WTC11 (cell line): ENCODE measurements around the gene SETD2. TPM values are rescaled to one million over a fixed set of nuclear protein-coding genes. Genes with fewer than 3 reads are reported as not detected.

Experiments used
- AR ChIP-seq: fragments of 250-450 bp; sonication (Bioruptor Pico); IDR thresholded peaks from 2 replicates; pipeline ENCODE4 v1.9.0; 2021; ENCODE audit warnings: mild to moderate bottlenecking
- ATF1 ChIP-seq: sonication (generic); formaldehyde crosslinking; IDR thresholded peaks from 2 replicates; pipeline ENCODE4 v1.8.1; 2023; ENCODE audit warnings: mild to moderate bottlenecking, moderate library complexity, missing genetic modification reagents
- ATF3 ChIP-seq: sonication (generic); formaldehyde crosslinking; conservative IDR thresholded peaks from 2 replicates; pipeline ENCODE4 v1.8.1; 2022; ENCODE audit warnings: mild to moderate bottlenecking, missing genetic modification reagents
- NFE2L1 ChIP-seq: sonication (generic); formaldehyde crosslinking; IDR thresholded peaks from 2 replicates; pipeline ENCODE4 v1.8.1; 2023; ENCODE audit warnings: missing genetic modification reagents
- NR1H2 ChIP-seq: sonication (generic); formaldehyde crosslinking; IDR thresholded peaks from 2 replicates; pipeline ENCODE4 v1.9.0; 2021; ENCODE audit warnings: mild to moderate bottlenecking, moderate library complexity, missing genetic modification reagents
- NR3C1 ChIP-seq: sonication (generic); formaldehyde crosslinking; conservative IDR thresholded peaks from 2 replicates; pipeline ENCODE4 v1.8.1; 2023; ENCODE audit warnings: low read depth, mild to moderate bottlenecking, missing genetic modification reagents
- PRRX2 ChIP-seq: fragments of 250-450 bp; sonication (Bioruptor Pico); IDR thresholded peaks from 2 replicates; pipeline ENCODE4 v1.8.0; 2021; ENCODE audit warnings: mild to moderate bottlenecking
- RORB ChIP-seq: fragments of 250-450 bp; sonication (Bioruptor Pico); IDR thresholded peaks from 2 replicates; pipeline ENCODE4 v1.9.0; 2021; ENCODE audit warnings: mild to moderate bottlenecking
- SOX15 ChIP-seq: fragments of 250-450 bp; sonication (Bioruptor Pico); IDR thresholded peaks from 2 replicates; pipeline ENCODE4 v1.9.0; 2021; ENCODE audit warnings: mild to moderate bottlenecking
- SP1 ChIP-seq: sonication (generic); formaldehyde crosslinking; conservative IDR thresholded peaks from 2 replicates; pipeline ENCODE4 v1.8.1; 2022; ENCODE audit warnings: missing genetic modification reagents
- TCF7 ChIP-seq: sonication (generic); formaldehyde crosslinking; IDR thresholded peaks from 2 replicates; pipeline ENCODE4 v1.8.0; 2022; ENCODE audit warnings: mild to moderate bottlenecking, low read depth, missing genetic modification reagents, moderate library complexity
- TEAD4 ChIP-seq: sonication (generic); formaldehyde crosslinking; IDR thresholded peaks from 2 replicates; pipeline ENCODE4 v1.8.0; 2022; ENCODE audit warnings: mild to moderate bottlenecking, missing genetic modification reagents
- ZNF121 ChIP-seq: sonication (generic); formaldehyde crosslinking; IDR thresholded peaks from 2 replicates; pipeline ENCODE4 v1.8.0; 2023; ENCODE audit warnings: missing genetic modification reagents
- ZNF232 ChIP-seq: sonication (generic); formaldehyde crosslinking; IDR thresholded peaks from 2 replicates; pipeline ENCODE4 v1.8.0; 2022; ENCODE audit warnings: mild to moderate bottlenecking, missing genetic modification reagents
- ZNF281 ChIP-seq: sonication (generic); formaldehyde crosslinking; IDR thresholded peaks from 2 replicates; pipeline ENCODE4 v1.8.0; 2023; ENCODE audit warnings: mild to moderate bottlenecking, missing genetic modification reagents
- ZNF396 ChIP-seq: fragments of 250-450 bp; sonication (Bioruptor Pico); IDR thresholded peaks from 2 replicates; pipeline ENCODE4 v1.8.0; 2021; ENCODE audit warnings: mild to moderate bottlenecking, moderate library complexity, borderline replicate concordance
- ZNF425 ChIP-seq: fragments of 250-450 bp; sonication (Bioruptor Pico); conservative IDR thresholded peaks from 2 replicates; pipeline ENCODE4 v1.9.0; 2021; ENCODE audit warnings: mild to moderate bottlenecking
- ZNF512 ChIP-seq: sonication (generic); formaldehyde crosslinking; IDR thresholded peaks from 2 replicates; pipeline ENCODE4 v1.8.1; 2022; ENCODE audit warnings: missing genetic modification reagents, borderline replicate concordance
- total RNA-seq: library from RNA; stranded (reverse); gene quantifications from 3 replicates; pipeline ENCODE4 v1.2.3, GENCODE V29; 2021
- TF ChIP-seq, protein P1 (sequence below): sonication (generic); formaldehyde crosslinking; IDR thresholded peaks from 2 replicates; pipeline ENCODE4 v1.8.0; 2022; ENCODE audit warnings: mild to moderate bottlenecking, missing genetic modification reagents
- TF ChIP-seq, protein P2 (sequence below): sonication (generic); formaldehyde crosslinking; IDR thresholded peaks from 2 replicates; pipeline ENCODE4 v1.8.0; 2022; ENCODE audit warnings: missing genetic modification reagents

The SETD2 gene
- total RNA-seq, 1 experiment from 2014 or later, result 39.8 TPM

DNA sequence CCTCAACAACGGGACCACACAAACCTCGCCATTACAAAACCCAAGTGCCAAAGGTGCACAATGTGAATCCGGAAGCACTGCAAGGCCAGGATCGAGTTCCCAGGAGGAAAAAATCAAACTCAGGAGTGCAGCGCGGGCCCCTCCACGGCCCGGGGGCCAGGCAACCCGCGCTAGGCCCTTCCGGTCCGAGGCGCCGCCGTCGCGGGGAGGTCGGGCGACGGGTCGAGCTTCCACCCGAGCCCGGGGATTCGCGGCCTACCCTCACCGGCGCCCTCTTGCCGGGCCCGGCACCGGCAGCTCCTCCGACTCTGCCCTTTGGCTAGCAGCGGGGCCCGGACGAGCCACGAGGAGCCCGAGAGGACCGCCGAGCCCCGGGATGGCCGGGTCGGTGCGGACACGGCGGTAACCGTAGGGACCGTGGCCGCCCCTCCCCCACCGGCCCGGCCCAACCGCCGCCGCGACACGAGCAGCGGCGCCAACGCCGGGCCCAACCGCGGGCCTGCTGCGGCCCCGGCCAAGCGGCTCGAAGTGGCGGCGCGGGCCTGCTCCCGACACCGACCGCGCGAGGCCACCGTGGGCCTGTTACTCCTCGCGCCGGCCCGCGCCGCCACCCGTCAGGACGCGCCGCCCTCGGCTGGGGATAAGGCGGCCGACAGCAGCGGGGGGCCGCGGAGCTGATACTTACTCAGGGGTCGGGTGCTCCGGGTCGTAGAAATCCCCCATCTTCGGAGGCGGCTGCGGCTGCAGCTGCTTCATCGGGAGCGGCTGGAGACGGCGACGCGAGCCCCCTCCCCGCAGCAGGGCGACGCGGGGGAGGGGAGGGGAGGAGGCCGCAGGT is 525 bp downstream of the SETD2 start (continued):
- TF ChIP-seq, protein P1, sequence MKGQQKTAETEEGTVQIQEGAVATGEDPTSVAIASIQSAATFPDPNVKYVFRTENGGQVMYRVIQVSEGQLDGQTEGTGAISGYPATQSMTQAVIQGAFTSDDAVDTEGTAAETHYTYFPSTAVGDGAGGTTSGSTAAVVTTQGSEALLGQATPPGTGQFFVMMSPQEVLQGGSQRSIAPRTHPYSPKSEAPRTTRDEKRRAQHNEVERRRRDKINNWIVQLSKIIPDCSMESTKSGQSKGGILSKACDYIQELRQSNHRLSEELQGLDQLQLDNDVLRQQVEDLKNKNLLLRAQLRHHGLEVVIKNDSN, result no peak
- TF ChIP-seq TEAD4, result no peak; the same call in 1 of the 2 replicates
- TF ChIP-seq ZNF425 (CRISPR knock-in tag), result no peak
- TF ChIP-seq ZNF396, result no peak
- no peak; the same call in 1 of the 2 replicates for TF ChIP-seq ATF1 (CRISPR knock-in tag)
- TF ChIP-seq AR (CRISPR knock-in tag), result no peak
- TF ChIP-seq ZNF121 (CRISPR knock-in tag), result no peak
- TF ChIP-seq ATF3 (CRISPR knock-in tag), result no peak
- TF ChIP-seq SOX15 (CRISPR knock-in tag), result no peak
- TF ChIP-seq PRRX2 (CRISPR knock-in tag), result no peak
- TF ChIP-seq ZNF232 (CRISPR knock-in tag), result no peak
- no peak for TF ChIP-seq NR3C1 (CRISPR knock-in tag)
- TF ChIP-seq RORB (CRISPR knock-in tag), result no peak
- TF ChIP-seq NR1H2 (CRISPR knock-in tag), result no peak
- TF ChIP-seq SP1, result no peak
- 0 out of 2 replicates have a peak, but pooled peaks have one; percentile 28 for TF ChIP-seq ZNF281 (CRISPR knock-in tag)
- TF ChIP-seq, protein P2, sequence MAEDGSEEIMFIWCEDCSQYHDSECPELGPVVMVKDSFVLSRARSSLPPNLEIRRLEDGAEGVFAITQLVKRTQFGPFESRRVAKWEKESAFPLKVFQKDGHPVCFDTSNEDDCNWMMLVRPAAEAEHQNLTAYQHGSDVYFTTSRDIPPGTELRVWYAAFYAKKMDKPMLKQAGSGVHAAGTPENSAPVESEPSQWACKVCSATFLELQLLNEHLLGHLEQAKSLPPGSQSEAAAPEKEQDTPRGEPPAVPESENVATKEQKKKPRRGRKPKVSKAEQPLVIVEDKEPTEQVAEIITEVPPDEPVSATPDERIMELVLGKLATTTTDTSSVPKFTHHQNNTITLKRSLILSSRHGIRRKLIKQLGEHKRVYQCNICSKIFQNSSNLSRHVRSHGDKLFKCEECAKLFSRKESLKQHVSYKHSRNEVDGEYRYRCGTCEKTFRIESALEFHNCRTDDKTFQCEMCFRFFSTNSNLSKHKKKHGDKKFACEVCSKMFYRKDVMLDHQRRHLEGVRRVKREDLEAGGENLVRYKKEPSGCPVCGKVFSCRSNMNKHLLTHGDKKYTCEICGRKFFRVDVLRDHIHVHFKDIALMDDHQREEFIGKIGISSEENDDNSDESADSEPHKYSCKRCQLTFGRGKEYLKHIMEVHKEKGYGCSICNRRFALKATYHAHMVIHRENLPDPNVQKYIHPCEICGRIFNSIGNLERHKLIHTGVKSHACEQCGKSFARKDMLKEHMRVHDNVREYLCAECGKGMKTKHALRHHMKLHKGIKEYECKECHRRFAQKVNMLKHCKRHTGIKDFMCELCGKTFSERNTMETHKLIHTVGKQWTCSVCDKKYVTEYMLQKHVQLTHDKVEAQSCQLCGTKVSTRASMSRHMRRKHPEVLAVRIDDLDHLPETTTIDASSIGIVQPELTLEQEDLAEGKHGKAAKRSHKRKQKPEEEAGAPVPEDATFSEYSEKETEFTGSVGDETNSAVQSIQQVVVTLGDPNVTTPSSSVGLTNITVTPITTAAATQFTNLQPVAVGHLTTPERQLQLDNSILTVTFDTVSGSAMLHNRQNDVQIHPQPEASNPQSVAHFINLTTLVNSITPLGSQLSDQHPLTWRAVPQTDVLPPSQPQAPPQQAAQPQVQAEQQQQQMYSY (CRISPR knock-in tag), result no peak
- no peak for TF ChIP-seq TCF7 (CRISPR knock-in tag)
- no peak for TF ChIP-seq NFE2L1 (CRISPR knock-in tag)
- TF ChIP-seq ZNF512 (CRISPR knock-in tag), result no peak
